OCI-LY1 (cell line): ENCODE results near the gene THEMIS2.

Experiments used
- H2AFZ ChIP-seq: fragments of 200-600 bp; sonication (generic), shearing (Covaris generic); 2 replicates; pipeline ENCODE4 v1.6.0; 2014; ENCODE audit warnings: antibody characterized with exemption, mild to moderate bottlenecking, low read length
- H3F3A ChIP-seq: fragments of 200-600 bp; sonication (generic), shearing (Covaris generic); 2 replicates; pipeline ENCODE4 v1.6.0; 2014; ENCODE audit warnings: mild to moderate bottlenecking, antibody characterized with exemption, low read length, moderate library complexity; ENCODE audit not compliant: insufficient read depth
- H3K27ac ChIP-seq: fragments of 200-600 bp; sonication (generic); 2 replicates; pipeline ENCODE4 v1.5.1; 2014; ENCODE audit warnings: low read length, mixed run types, mild to moderate bottlenecking, low read depth; ENCODE audit not compliant: poor library complexity, severe bottlenecking
- H3K27me3 ChIP-seq: fragments of 200-600 bp; sonication (generic); 2 replicates; pipeline ENCODE4 v1.6.0; 2014; ENCODE audit warnings: antibody characterized with exemption, mild to moderate bottlenecking, low read length, moderate library complexity; ENCODE audit not compliant: insufficient read depth
- H3K36me3 ChIP-seq: fragments of 200-600 bp; sonication (generic); 2 replicates; pipeline ENCODE4 v1.6.1; 2014; ENCODE audit warnings: mild to moderate bottlenecking, antibody characterized with exemption, low read length, moderate library complexity, mixed read lengths; ENCODE audit not compliant: insufficient read depth
- H3K4me1 ChIP-seq: fragments of 200-600 bp; sonication (generic); 2 replicates; pipeline ENCODE4 v1.5.1; 2014; ENCODE audit warnings: mild to moderate bottlenecking, low read length, moderate library complexity; ENCODE audit not compliant: insufficient read depth, severe bottlenecking
- H3K4me2 ChIP-seq: fragments of 200-600 bp; sonication (generic), shearing (Covaris generic); 2 replicates; pipeline ENCODE4 v1.6.1; 2014; ENCODE audit warnings: low read length
- H3K4me3 ChIP-seq: fragments of 200-600 bp; sonication (generic); 2 replicates; pipeline ENCODE4 v1.5.1; 2014; ENCODE audit warnings: low read length, low read depth, mild to moderate bottlenecking, mixed read lengths; ENCODE audit not compliant: poor library complexity, severe bottlenecking
- H3K79me2 ChIP-seq: fragments of 200-600 bp; shearing (Covaris generic); 2 replicates; pipeline ENCODE4 v1.6.1; 2016; ENCODE audit warnings: mixed run types, low read length, mixed read lengths; ENCODE audit not compliant: insufficient read depth
- H3K9ac ChIP-seq: fragments of 200-600 bp; sonication (generic), shearing (Covaris generic); 2 replicates; pipeline ENCODE4 v1.6.1; 2014; ENCODE audit warnings: mild to moderate bottlenecking, low read length, mixed read lengths
- H3K9me2 ChIP-seq: fragments of 200-600 bp; sonication (generic), shearing (Covaris generic); 2 replicates; pipeline ENCODE4 v1.6.1; 2014; ENCODE audit warnings: low read depth, mild to moderate bottlenecking, low read length, mixed read lengths
- H3K9me3 ChIP-seq: fragments of 200-600 bp; shearing (Covaris generic); 2 replicates; pipeline ENCODE4 v1.6.1; 2014; ENCODE audit warnings: low read length, mixed read lengths
- H4K20me1 ChIP-seq: fragments of 200-600 bp; sonication (generic), shearing (Covaris generic); 2 replicates; pipeline ENCODE4 v1.6.0; 2016; ENCODE audit warnings: mild to moderate bottlenecking, low read length; ENCODE audit not compliant: insufficient read depth
- EZH2 ChIP-seq: fragments of 200-600 bp; sonication (generic), shearing (Covaris generic); IDR thresholded peaks from 2 replicates; pipeline ENCODE4 v1.8.0; 2017; ENCODE audit warnings: borderline replicate concordance, mixed run types, mild to moderate bottlenecking, antibody characterized with exemption, low read length, moderate library complexity, mixed read lengths
- TF ChIP-seq, protein P1 (sequence below): fragments of 200-600 bp; sonication (generic), shearing (Covaris generic); IDR thresholded peaks from 2 replicates; pipeline ENCODE4 v1.5.1; 2017; ENCODE audit warnings: mild to moderate bottlenecking, antibody characterized with exemption, low read length, moderate library complexity, mixed read lengths

The THEMIS2 gene

DNA sequence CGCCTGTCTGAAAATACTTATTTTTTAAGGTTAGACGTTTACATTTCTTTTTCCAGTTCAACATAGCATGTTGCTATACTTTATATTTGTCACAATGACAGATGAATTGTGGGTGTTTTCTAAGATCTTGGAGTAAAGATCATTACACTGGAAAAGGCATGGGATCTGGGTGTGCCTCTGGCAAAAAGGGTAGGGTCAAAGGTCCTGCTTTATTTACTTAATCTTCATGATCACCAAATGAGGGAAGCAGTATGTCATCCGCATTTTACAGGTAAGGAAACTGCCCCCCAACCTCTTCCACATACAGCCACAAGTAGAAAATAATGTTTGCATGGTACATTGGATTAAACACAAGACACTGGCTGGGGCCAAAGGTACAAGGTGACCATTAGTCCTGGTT, 49.9 kb downstream of the THEMIS2 start:
- Histone ChIP-seq H3K9me3 (no peaks in the 10 kb centered on the region), H3K9me2 (no peaks in the 10 kb centered on the region), H3K4me3 (no peak overlapping the region), H3K4me1 (peaks cover 4% of the 10 kb centered on the region), H3K27ac (no peak overlapping the region), H3K36me3 (no peaks in the 10 kb centered on the region), H3K79me2 (no peaks in the 10 kb centered on the region), H3K4me2 (no peak overlapping the region), H3K9ac (no peak overlapping the region), H4K20me1 (no peaks in the 10 kb centered on the region), H2AFZ (no peak overlapping the region), H3K27me3 (0 out of 2 replicates have a peak, but pooled peaks cover 3% of the 10 kb centered on the region), H3F3A (no peaks in the 10 kb centered on the region)
- TF ChIP-seq, protein P1, sequence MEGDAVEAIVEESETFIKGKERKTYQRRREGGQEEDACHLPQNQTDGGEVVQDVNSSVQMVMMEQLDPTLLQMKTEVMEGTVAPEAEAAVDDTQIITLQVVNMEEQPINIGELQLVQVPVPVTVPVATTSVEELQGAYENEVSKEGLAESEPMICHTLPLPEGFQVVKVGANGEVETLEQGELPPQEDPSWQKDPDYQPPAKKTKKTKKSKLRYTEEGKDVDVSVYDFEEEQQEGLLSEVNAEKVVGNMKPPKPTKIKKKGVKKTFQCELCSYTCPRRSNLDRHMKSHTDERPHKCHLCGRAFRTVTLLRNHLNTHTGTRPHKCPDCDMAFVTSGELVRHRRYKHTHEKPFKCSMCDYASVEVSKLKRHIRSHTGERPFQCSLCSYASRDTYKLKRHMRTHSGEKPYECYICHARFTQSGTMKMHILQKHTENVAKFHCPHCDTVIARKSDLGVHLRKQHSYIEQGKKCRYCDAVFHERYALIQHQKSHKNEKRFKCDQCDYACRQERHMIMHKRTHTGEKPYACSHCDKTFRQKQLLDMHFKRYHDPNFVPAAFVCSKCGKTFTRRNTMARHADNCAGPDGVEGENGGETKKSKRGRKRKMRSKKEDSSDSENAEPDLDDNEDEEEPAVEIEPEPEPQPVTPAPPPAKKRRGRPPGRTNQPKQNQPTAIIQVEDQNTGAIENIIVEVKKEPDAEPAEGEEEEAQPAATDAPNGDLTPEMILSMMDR = no peak
- no peak for TF ChIP-seq EZH2

DNA sequence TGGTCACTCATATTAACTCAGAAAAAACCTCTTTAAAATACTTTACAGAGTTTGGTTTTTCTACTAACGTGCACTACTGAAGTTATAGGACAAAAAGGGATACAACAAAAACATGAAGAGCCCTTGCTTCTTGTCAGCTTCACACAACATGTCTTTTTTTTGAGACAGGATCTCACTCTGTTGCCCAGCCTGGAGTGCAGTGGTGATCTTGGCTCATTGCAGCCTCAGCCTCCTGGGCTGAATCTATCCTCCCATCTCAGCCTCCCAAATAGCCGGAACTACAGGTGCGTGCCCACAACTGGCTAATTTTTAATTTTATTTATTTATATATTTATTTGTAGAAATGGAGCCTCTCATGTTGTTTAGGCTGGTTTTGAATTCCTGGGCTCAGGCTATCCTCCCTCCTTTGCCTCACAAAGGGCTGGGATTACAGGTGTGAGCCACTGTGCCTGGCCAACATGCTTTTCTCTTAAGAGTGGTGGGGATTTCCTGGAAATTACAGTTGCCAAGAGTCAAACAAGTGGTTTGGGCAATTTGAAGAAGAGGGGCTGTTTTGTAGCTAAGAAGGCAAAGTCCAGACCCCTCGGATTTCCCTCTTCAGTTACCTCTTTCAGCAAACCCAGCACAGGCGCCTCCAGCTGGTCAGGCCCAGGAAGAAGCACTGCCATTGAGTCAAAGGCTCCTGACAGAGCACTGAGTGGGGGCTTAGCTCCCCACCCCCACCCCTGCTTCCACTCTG, 56.0 kb downstream of the THEMIS2 start:
- Histone ChIP-seq H3K27me3 (0 out of 2 replicates have a peak, but pooled peaks cover 3% of the 10 kb centered on the region), H3K79me2 (no peaks in the 10 kb centered on the region), H3K27ac (no peak overlapping the region), H2AFZ (no peak overlapping the region), H3K9me3 (no peaks in the 10 kb centered on the region), H3K4me1 (peaks cover 14% of the 10 kb centered on the region), H4K20me1 (no peaks in the 10 kb centered on the region), H3K4me2 (no peak overlapping the region), H3K9ac (no peak overlapping the region), H3K4me3 (no peak overlapping the region), H3K9me2 (no peaks in the 10 kb centered on the region), H3K36me3 (no peaks in the 10 kb centered on the region), H3F3A (no peaks in the 10 kb centered on the region)
- TF ChIP-seq, protein P1 = peak; percentile 45
- TF ChIP-seq EZH2 = no peak

DNA sequence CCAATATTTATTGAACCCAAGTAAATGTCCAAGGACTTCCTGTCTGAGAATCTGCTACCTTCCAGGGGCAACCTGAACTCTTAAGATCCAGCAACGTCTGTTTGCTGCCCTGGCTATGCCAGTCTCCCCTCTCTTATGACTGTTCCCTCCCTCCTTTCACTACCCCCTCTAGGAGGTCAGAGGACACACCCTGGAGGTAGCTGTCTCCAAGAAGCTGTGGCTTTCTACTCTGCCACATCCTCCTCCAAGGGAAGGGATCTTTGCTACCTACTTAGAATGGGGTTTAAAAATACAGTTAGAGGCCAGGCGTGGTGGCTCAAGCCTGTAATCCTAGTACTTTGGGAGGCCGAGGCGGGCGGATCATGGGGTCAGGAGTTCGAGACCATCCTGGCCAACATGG, 58.8 kb downstream of the THEMIS2 start:
- H3K9me3 ChIP-seq = no peaks in the 10 kb centered on the region
- no peak overlapping the region for H3K4me2 ChIP-seq
- H2AFZ ChIP-seq = no peak overlapping the region
- H3K36me3 ChIP-seq = no peaks in the 10 kb centered on the region
- H3F3A ChIP-seq = no peaks in the 10 kb centered on the region
- H3K9ac ChIP-seq = no peak overlapping the region
- no peak overlapping the region for H3K27ac ChIP-seq
- H3K4me1 ChIP-seq = peaks cover 24% of the 10 kb centered on the region
- H4K20me1 ChIP-seq = no peaks in the 10 kb centered on the region
- TF ChIP-seq, protein P1 = no peak
- TF ChIP-seq EZH2 = no peak
- H3K27me3 ChIP-seq = 0 out of 2 replicates have a peak, but pooled peaks cover 2% of the 10 kb centered on the region
- H3K4me3 ChIP-seq = no peak overlapping the region
- no peaks in the 10 kb centered on the region for H3K79me2 ChIP-seq
- H3K9me2 ChIP-seq = no peaks in the 10 kb centered on the region
